ENCODE data around the gene NUDT1.

Gene NUDT1

DNA sequence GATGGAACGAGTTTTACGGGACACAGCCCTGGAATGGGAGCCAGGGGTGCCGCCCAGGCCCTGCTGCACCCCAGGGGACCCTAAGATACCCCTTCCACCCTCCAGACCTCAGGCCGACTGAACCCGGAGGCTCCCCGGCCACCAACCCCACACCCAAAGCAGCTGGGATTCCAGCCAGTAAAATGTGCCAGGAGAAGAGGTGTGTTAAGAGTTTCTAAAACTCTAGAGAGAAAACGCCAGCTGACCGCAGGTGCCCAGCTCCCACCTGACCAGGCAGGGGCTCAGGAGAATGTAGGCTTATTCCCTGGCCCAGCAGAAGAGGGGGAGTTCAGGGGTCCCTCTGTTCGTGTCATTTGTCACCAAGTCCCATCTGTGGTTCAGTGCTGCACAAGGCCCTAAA is 17.5 kb downstream of the NUDT1 start:
- no peak for TF ChIP-seq EP300 (IDR thresholded peaks at IDR 0.05; ENCODE audit: borderline replicate concordance)
- TF ChIP-seq, protein P1, sequence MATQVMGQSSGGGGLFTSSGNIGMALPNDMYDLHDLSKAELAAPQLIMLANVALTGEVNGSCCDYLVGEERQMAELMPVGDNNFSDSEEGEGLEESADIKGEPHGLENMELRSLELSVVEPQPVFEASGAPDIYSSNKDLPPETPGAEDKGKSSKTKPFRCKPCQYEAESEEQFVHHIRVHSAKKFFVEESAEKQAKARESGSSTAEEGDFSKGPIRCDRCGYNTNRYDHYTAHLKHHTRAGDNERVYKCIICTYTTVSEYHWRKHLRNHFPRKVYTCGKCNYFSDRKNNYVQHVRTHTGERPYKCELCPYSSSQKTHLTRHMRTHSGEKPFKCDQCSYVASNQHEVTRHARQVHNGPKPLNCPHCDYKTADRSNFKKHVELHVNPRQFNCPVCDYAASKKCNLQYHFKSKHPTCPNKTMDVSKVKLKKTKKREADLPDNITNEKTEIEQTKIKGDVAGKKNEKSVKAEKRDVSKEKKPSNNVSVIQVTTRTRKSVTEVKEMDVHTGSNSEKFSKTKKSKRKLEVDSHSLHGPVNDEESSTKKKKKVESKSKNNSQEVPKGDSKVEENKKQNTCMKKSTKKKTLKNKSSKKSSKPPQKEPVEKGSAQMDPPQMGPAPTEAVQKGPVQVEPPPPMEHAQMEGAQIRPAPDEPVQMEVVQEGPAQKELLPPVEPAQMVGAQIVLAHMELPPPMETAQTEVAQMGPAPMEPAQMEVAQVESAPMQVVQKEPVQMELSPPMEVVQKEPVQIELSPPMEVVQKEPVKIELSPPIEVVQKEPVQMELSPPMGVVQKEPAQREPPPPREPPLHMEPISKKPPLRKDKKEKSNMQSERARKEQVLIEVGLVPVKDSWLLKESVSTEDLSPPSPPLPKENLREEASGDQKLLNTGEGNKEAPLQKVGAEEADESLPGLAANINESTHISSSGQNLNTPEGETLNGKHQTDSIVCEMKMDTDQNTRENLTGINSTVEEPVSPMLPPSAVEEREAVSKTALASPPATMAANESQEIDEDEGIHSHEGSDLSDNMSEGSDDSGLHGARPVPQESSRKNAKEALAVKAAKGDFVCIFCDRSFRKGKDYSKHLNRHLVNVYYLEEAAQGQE (IDR thresholded peaks at IDR 0.05; ENCODE audit: low read depth) = no peak
- TF ChIP-seq, protein P2, sequence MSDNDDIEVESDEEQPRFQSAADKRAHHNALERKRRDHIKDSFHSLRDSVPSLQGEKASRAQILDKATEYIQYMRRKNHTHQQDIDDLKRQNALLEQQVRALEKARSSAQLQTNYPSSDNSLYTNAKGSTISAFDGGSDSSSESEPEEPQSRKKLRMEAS (IDR thresholded peaks at IDR 0.05) = no peak
- no peak for TF ChIP-seq YY1 (IDR thresholded peaks at IDR 0.05; ENCODE audit: low read depth)
- TF ChIP-seq CREB1 (IDR thresholded peaks at IDR 0.05; ENCODE audit: low read depth) = no peak
- no peak for TF ChIP-seq EGR1 (IDR thresholded peaks at IDR 0.05)
- TF ChIP-seq NFIC (IDR thresholded peaks at IDR 0.05) = no peak
- no peak for TF ChIP-seq CEBPB (IDR thresholded peaks at IDR 0.05)
- TF ChIP-seq FOXM1 (IDR thresholded peaks at IDR 0.05; ENCODE audit: borderline replicate concordance, low read depth) = no peak
- no peak for TF ChIP-seq ZBTB7A (IDR thresholded peaks at IDR 0.05; ENCODE audit: low read depth)
- no peak for TF ChIP-seq RAD21 (IDR thresholded peaks at IDR 0.05; ENCODE audit: low read depth)
- no peak for TF ChIP-seq TCF12 (IDR thresholded peaks at IDR 0.05; ENCODE audit: low read depth)
- TF ChIP-seq TAF1 (IDR thresholded peaks at IDR 0.05; ENCODE audit: low read depth) = no peak
- TF ChIP-seq, protein P3, sequence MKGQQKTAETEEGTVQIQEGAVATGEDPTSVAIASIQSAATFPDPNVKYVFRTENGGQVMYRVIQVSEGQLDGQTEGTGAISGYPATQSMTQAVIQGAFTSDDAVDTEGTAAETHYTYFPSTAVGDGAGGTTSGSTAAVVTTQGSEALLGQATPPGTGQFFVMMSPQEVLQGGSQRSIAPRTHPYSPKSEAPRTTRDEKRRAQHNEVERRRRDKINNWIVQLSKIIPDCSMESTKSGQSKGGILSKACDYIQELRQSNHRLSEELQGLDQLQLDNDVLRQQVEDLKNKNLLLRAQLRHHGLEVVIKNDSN (IDR thresholded peaks at IDR 0.05) = no peak
- TF ChIP-seq TEAD4 (IDR thresholded peaks at IDR 0.05) = no peak

DNA sequence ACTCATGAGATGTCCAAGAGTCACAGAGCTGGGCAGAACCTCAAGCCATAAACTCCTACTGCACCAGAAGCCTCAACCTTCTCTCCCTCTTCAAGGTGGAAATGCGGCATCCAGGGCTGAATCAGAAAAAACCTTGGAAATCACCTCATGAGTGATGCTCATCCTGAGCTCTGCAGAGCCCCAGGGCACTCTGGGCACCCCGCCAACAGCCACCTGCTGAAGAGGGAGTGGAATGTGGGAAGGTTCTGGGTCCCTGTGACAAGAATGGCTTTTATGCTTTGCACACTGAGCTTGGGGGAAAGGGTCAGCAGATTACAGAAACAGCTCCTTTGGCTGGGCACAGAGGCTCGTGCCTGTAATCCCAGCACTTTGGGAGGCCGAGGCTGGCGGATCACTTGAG is 18.8 kb downstream of the NUDT1 start:
- TF ChIP-seq TAF1 (IDR thresholded peaks at IDR 0.05; ENCODE audit: low read depth) = no peak
- TF ChIP-seq TCF12 (IDR thresholded peaks at IDR 0.05; ENCODE audit: low read depth) = 0 out of 2 replicates have a peak, but pooled peaks have one; percentile 24
- TF ChIP-seq TEAD4 (IDR thresholded peaks at IDR 0.05) = peak; percentile 67
- TF ChIP-seq NFIC (IDR thresholded peaks at IDR 0.05) = peak; percentile 81

DNA sequence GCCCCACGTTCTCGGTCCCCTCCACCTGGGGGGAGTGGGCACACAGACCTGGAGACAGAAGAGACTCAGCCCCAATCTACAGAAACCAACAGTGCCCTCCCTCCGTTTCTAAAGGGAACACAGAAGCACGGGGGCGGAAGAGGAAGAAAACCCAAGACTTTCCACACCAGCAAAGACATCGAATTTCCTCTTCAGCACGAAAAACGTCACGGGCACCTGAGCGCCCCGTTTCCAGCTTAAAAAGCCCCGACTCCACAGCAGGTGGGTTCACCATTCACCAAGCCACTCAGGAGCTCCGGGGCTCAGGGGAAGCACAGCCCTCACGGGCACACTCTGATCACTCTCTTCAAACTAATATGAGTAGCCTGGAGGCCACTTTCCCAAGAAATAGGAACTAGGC is 19.6 kb downstream of the NUDT1 start:
- TF ChIP-seq TAF1 (IDR thresholded peaks at IDR 0.05; ENCODE audit: low read depth) (no peak), RAD21 (IDR thresholded peaks at IDR 0.05; ENCODE audit: low read depth) (no peak), NFIC (IDR thresholded peaks at IDR 0.05) (no peak), YY1 (IDR thresholded peaks at IDR 0.05; ENCODE audit: low read depth) (no peak), EP300 (IDR thresholded peaks at IDR 0.05; ENCODE audit: borderline replicate concordance) (no peak), EGR1 (IDR thresholded peaks at IDR 0.05) (no peak), CEBPB (IDR thresholded peaks at IDR 0.05) (no peak), FOXM1 (IDR thresholded peaks at IDR 0.05; ENCODE audit: borderline replicate concordance, low read depth) (no peak), ZBTB7A (IDR thresholded peaks at IDR 0.05; ENCODE audit: low read depth) (no peak), TCF12 (IDR thresholded peaks at IDR 0.05; ENCODE audit: low read depth) (no peak), CREB1 (IDR thresholded peaks at IDR 0.05; ENCODE audit: low read depth) (no peak), TEAD4 (IDR thresholded peaks at IDR 0.05) (no peak)
- TF ChIP-seq, protein P2 (IDR thresholded peaks at IDR 0.05) = no peak
- TF ChIP-seq, protein P1 (IDR thresholded peaks at IDR 0.05; ENCODE audit: low read depth) = no peak
- TF ChIP-seq, protein P3 (IDR thresholded peaks at IDR 0.05) = no peak

DNA sequence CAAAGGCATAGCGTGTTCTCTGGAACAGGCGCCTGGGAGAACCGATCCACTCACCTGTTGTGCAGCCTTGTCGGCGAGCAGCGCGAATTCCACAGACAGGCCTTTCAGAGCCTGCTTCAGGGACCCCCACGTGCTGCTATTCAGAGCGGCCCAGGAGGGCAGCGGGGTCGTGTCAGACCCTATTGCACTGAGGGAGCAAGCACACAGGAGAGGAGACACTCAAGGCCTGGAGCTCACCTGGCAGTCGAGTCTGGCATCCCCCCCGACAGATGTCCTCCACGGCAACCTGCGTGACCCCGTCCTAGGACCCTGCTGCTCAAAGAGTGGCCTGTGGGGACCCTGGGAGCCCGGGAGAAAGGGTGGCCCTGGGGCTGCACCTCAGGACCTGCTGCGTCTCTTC is 21.1 kb downstream of the NUDT1 start:
- TF ChIP-seq, protein P3 (IDR thresholded peaks at IDR 0.05) = no peak

DNA sequence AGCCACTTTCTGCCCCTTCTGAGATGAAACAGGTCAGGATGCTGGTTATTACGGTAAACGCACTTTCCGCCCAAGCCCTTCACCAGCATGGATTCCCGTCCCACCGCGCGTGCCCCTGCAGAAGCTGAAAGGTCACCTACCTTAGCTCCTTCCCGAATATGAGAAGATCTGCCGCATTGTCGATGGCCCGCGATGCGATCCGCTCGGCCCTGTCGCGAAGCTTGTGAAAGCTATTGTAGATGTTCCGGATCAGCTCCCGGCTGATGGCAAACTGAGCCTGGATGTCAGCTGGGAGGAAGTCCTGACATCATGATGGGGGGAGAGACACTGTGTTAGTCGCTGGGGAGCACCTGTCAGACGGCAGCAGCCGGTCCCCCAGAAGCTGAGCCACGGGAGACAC is 22.1 kb downstream of the NUDT1 start:
- TF ChIP-seq CEBPB (IDR thresholded peaks at IDR 0.05) (no peak), TEAD4 (IDR thresholded peaks at IDR 0.05) (no peak), FOXM1 (IDR thresholded peaks at IDR 0.05; ENCODE audit: borderline replicate concordance, low read depth) (no peak)
- TF ChIP-seq, protein P3 (IDR thresholded peaks at IDR 0.05) = no peak

DNA sequence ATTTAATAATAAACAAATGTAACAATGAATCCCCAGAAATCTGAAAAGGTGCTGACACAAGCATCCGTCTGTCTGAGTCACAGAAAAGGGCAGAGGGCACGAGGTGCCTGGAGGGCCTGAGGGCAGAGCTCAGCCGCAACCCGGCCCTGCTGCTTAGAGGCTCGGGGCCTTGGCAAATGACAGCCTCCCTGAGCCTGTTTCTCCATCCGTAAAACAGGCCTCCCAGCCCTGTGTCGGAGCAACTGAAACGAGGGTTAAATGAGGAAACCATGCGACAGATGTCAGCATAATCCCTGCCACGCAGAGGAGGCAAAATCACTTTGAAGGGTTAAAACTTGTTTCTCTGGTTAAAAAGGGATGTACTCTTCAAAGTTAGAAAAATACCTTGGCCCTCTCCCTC is 24.9 kb downstream of the NUDT1 start:
- TF ChIP-seq NFIC (IDR thresholded peaks at IDR 0.05) = no peak
- TF ChIP-seq, protein P3 (IDR thresholded peaks at IDR 0.05) = no peak
- no peak for TF ChIP-seq TAF1 (IDR thresholded peaks at IDR 0.05; ENCODE audit: low read depth)
- TF ChIP-seq ZBTB7A (IDR thresholded peaks at IDR 0.05; ENCODE audit: low read depth) = no peak
- TF ChIP-seq TCF12 (IDR thresholded peaks at IDR 0.05; ENCODE audit: low read depth) = no peak
- TF ChIP-seq EP300 (IDR thresholded peaks at IDR 0.05; ENCODE audit: borderline replicate concordance) = no peak
- TF ChIP-seq CEBPB (IDR thresholded peaks at IDR 0.05) = no peak

Data from Ishikawa (cell line).